ENCODE data around the gene RIC1.
"Not testable (repeated sequence)": the region's sequence is repeated elsewhere in the genome, so short reads cannot be mapped to it uniquely, and the experiment has no call there.

The RIC1 gene

DNA sequence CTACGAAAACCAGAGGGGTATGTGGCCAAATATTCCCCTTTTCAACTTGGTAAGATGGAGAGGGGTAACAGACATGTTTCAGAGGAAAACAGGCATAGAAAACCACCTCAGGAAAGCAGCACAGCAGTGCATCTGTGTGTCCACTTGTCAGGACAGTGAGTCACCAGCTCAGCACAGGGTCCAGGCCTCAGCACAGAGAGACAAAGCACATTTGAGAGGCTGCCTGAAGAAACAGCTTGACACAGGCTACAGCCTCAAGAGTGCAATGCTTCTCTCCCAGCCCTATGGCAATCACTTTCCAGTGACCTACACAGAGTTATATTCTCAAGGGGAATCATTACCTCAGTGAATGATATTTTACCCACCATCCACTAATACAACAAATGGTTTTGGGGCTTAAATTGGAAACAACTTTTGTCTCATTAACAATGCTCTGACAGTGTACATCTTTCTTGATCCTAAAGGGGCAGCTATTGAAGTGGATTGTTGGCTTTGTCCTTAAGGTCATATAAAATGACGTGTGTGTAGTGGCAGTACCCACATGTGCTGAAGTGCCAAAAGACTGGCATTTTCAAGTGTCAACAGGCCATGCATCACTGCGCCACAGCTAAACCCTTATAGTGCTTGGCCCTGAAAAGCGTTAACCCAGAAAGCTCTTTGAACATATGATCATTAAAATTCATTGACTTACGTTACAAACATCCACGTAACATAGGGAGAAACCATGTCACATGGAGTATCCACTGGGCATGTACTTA, 157.6 kb downstream of the RIC1 start:
- peak; percentile 19 for DNase-seq (ENCODE audit: low read depth)

DNA sequence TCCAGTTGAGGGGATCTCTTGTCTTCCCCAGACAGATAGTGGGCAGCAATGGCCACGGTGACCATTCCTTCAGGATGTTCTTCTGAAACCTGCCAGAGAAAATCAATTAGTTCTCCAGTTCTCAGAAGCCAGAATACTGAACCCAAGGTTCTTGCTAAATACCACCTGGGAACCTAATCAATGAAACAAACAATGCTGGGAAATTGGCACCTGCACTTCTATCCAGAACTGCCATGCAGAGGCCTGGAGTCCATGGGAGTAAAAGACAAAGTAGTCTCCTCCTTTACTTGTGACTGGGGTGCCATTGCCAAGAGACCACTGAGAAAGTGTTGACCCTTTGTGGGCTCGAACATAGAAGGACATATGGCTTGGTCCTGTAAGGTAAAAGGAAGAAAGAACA, 158.3 kb downstream of the RIC1 start:
- DNase-seq (ENCODE audit: low read depth): no peak

DNA sequence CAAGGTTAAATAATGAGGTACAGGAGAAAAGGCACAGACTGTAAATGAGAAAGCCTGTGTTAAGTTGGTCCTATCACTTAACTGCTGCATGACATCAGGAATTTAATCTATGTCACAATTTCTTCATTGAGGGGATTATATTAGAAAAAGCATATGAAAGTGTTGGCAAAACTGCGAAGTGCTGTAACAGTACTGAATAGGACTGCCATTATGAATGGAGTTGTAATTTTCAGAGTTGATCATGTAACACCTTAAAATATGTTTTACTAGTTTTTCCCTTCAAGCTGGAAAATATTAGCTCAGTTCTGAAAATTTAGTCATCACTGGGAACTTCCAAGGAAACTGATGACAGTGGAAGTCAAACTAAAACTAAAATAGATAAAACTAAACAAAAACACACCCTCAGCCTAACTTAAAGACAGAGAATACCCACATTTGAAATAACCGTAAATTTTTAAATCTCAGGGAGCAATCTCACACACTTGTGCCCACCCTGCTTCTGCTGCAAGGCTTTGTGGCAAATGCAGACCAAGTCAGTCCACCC, 158.9 kb downstream of the RIC1 start:
- DNase-seq (ENCODE audit: low read depth): no peak

DNA sequence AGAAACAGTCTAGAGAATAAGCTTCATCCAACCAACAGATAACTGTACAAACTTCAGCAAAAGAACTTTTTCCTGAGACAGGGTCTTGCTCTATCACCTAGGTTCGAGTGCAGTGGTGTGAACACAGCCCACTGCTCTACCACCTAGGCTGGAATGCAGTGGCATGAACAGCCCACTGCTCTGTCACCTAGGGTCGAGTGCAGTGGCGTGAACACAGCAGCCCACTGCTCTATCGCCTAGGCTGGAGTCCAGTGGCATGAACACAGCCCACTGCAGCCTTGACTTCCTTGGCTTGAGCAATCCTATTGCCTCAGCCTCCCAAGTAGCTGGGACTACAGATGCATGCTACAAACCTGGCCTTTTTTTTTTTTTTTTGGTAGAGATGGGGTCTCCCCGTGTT, 160.6 kb downstream of the RIC1 start:
- DNase-seq (ENCODE audit: low read depth): no peak

DNA sequence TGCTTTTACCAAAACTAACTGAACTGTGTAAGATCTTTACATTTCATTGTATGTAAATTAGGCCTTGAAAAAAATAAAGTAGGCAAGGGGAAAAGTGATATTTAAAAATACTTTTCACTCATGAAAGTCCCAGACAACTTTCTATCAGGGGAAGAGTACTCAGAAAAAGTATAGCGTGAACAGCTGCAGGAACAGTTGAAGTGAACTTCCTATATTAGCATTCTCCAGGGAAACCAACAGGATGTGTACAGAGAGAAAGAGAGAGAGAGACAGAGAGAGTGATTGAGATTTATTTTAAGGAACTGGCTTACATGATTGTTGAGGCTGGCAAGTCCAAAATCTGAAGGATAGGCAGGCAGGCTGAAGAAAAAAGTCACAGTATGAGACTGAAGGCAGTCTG, 162.0 kb downstream of the RIC1 start:
- no peak for DNase-seq (ENCODE audit: low read depth)

DNA sequence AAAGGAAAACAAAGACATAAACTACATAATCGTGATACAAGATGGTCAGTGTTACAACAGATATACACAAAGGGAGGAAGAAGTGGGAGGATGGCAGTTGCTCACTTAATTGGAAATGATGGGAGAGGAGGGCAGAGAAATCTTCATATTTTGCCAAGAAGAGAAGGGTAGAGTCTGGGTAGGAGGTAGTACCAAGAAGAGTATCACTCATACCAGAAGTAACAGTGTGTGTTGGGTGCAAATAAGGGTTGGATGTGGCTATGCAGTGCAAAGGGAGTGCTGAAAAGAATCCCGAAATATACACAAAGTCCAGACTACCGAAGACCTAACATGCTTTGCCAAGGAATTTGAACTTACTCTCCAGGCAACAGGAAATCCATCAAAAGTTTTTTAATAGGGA, 163.0 kb downstream of the RIC1 start:
- DNase-seq (ENCODE audit: low read depth): no peak

DNA sequence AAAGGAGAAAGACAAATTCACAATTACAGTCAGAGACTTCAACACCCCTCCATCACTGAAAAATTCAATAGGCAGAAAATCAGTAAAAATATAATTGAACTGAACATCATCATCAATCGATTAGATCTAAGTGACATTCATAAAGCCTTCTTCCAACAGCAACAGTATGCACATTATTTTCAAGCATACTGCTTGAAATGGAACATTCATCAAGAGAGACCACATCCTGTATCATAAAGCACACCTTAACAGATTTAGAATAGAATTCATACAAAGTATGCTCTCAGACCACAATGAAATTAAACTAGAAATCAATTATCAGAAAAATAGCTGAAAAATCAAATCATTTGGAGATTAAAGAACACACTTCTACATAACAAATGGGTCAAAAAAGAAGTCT, 164.9 kb downstream of the RIC1 start:
- no peak for DNase-seq (ENCODE audit: low read depth)

DNA sequence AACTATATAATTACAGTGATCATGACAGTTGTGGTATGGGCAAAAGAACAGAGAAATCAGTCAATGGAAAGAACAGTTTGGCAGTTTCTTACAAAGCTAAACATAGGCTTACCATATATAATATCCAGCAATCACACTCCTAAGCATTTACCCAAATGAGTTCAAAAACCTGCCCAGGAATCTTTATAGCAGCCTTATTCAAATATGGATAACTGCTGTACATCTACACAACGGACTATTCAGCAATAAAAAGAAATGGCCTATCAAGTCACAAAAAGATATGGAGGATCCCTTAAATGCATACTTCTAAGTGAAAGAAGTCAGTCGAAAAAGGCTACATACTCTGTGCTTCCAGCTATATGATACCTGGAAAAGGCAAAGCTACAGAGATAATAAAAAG, 167.4 kb downstream of the RIC1 start:
- no peak for DNase-seq (ENCODE audit: low read depth)

DNA sequence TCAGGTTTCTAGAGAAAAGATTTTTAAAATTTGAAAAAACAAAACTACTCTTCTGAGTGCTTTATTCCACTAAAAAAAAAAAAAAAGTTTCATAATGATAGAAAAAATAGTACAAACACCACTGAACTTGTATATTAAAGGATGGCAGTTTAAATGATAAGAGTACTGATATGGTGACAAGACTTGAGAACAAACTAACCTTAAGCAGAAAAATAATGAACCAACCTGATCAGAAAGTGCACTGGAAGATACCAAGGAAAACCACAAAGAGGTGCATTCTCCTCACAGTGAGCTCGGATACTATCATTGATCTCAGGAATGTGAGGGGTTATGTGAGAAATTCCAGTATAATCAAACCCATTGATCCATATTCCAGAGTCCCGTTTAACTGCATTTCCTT, 169.7 kb downstream of the RIC1 start:
- DNase-seq (ENCODE audit: low read depth): no peak

DNA sequence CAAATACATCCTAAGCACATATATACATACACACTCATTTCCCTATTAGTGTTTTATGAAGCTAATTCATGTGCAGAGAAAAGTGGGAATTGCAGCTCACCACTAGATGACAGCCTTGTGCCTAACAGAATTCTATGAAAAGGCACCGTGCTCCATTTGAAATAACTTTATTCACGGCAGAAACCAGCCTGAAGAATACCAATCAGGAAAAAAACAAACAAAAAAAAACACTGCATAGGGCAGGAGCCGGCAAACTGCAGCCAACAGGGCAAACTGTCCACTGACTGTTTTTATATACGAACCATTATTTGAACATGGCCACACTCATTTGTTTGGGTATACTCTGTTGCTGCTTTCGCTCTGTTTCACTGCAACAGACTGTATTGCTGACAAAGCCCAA, 170.4 kb downstream of the RIC1 start:
- DNase-seq (ENCODE audit: low read depth): peak; percentile 66

DNA sequence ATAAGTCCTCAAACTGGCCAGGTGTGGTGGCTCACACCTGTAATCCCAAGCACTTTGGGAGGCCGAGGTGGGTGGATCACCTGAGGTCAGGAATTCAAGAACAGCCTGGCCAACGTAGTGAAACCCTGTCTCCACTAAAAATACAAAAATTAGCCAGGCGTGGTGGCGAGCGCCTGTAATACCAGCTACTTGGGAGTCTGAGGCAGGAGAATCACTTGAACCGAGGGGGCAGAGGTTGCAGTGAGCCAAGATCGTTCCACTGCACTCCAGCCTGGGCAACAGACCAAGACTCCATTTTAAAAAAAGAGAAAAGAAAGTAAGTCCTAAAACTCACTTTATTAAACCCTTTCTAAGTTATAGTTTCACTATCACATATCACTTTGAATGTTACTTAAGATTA, 171.5 kb downstream of the RIC1 start:
- DNase-seq (ENCODE audit: low read depth): not testable (repeated sequence)

DNA sequence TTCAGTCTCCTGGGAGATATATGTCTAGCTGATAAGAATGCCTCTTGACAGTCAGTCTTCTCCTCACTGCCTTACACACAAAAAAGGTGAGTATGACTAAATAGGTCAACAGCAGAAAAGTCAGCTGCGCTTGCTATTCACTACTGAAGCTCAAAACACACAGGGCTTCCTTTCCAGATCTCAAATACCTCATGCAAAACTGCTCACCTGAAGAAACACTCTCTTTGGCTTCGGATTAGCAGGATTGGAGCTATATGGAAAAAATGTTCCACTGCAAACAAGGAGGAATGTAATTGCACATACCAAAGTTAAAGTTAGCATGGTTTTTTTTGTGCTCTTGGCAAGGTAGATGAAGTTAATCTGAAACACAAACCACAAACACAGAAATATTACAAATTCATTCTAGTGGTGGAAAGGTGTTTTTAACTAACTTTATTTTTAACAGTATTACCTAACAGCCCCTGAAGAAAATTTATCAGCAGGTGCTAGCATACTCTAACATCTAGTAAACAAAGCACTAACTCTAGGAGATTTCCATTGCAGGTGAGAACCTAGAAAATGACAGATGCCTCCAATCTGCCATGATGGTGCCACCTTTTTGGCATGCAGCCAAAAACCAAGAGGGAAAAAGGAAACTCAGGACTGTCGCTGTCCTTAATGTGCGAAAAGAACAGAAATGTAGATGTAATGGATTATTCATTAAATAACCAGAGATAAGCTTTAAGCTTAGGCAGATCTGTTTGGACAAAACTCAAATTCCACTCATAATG, 172.2 kb downstream of the RIC1 start:
- peak; percentile 24 for DNase-seq (ENCODE audit: low read depth)

DNA sequence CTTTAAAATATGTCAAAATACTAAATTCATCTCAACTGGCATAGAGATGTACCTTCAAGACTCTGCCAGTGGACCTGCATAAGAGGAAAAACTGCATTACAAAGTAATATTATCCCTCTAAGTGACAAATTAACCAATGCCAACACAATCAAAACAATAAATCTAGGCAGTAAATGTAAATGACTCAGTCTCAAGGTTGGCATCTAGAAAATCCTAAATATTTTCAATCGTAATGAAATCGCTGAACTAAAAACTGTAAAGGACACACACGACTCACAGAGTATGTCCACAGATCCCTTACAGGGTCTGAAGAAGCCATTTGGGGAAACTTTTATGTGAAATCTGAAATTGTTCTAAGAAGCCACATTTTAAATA, 172.8 kb downstream of the RIC1 start:
- DNase-seq (ENCODE audit: low read depth): no peak

DNA sequence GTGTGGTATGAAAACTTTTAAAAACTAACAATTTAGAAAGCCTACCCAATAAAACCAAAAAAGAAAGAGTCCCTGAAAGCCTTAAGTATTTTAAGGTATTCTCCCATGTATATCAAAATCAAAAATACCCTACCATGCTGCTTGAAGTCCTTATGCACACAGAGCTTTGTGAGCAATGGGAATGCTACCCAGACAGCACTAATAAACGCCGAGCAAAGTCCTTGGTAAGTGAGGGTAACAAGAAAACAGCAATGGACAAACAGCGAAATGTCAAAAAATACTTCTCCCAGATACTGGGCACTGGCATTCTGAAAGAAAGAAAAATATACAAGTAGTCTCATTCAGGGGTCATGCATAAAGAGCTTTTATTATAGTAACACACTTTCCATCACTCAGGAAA, 176.6 kb downstream of the RIC1 start:
- DNase-seq (ENCODE audit: low read depth): no peak

DNA sequence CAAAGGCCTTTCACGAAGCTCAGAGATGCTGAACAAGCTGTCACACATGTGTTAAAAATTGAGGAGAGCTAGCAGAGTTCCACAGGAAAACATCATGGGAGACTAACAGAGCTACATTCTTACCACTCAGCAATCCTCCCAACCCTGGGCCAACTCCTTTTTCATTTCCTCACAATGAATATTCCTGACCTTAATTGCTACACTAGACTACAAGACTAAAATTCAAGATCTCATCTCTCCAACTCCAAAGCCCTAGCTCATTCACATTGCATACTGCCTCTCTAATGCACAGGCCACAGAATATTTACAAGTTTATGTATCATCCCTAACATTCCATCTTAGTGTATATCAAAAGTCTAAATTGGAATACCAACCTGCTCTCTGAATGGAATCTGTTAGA, 182.8 kb downstream of the RIC1 start:
- no peak for DNase-seq (ENCODE audit: low read depth)

DNA sequence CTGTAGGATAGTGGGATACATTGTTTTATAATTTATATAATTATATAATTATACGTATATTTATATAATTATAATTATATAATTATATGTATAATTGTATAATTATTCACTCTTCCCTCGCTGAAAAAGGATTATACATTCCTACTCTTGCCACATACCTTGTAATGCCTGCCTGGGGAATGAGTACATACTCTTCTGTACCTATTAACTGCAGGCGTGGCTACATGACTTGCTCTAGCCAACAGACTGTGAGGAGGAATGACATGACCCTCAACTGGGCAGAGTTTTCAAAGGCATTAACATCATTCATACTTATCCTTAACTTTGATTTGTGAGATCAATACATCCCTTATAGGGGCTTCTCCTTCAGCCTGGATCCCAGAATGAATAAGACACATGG, 184.9 kb downstream of the RIC1 start:
- no peak for DNase-seq (ENCODE audit: low read depth)

DNA sequence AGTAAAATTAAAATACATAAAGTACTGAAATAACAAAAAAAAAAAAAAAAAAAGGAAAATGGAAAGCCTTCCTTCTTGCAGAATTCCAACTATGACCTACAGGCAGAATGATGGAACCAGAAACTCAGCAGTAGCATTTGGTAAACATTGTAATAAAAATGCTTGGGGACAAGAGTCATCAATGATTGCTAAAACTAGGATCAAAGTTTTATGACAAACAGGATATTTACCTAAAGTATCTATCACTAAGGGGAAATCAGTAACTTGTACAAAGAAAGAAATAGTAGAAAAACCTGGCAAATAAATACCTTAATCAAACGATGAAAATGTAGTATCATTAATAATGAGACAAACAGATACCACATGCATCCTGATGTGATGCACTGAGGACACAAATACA, 186.6 kb downstream of the RIC1 start:
- no peak for DNase-seq (ENCODE audit: low read depth)

DNA sequence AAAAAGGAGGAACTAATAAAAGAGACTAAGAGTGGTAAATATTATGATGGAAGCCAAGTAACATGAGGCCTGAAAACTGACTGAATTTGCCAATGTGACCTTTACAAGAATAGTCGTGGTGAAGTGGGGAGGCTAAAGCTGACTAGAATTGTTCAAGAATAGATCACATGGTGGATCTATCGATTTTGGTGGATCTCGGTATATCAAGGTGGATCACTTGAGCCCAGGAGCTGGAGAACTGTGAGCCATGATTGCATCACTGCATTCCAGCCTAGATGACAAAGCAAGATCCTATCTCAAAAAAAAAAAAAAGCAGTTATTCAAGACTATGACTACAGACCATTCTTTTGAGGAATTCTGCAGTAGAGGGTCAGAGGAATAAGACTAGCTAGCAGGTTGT, 189.0 kb downstream of the RIC1 start:
- DNase-seq (ENCODE audit: low read depth): peak; percentile 85

DNA sequence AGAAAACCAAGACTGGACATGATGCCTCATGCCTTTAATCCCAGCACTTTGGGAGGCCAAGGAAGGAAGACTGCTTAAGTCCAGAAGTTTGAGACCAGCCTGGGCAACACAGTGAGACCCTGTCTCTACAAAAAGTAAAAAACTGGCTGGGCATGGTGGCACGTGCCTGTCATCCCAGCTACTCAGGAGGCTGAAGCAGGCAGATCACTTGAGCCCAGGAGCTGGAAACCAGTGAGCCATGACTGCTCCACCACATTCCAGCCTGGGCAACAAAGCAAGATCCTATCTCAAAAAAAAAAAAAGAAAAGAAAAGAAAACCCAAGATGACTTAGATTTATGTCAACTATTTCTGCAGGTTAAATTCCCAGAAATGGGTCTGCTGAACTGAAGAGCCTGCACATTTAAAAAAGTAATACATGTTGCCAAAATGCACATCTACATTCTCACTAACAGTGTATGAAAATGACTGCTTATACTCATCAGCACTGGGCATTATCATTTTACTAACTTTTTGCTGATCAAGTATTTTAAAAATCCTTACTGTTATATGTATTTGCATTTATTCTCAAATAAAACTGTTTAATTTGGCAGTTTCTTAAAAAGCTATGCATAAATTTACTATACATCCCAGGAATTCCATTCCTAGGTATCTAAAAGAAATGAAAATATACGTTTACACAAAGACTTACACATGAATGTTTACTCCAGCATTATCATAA, 189.7 kb downstream of the RIC1 start:
- no peak for DNase-seq (ENCODE audit: low read depth)

DNA sequence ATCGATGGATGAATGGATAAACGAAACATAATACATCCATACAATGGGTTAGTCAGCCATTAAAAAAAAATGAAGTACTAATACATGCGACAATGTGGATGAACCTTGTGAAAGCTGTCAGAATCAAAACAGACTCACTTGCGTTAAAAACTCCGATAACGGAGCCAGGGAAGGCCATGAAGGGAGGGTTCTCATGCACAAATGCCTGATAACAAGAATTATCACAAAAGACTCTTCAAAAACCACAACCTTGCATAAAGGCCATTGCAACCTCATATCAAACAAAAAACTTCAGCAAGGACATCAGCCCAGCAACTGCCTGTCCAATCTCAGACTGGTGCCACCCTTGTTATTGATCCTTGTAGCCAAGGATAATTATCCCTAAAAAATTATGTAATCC, 190.3 kb downstream of the RIC1 start:
- DNase-seq (ENCODE audit: low read depth): no peak

DNA sequence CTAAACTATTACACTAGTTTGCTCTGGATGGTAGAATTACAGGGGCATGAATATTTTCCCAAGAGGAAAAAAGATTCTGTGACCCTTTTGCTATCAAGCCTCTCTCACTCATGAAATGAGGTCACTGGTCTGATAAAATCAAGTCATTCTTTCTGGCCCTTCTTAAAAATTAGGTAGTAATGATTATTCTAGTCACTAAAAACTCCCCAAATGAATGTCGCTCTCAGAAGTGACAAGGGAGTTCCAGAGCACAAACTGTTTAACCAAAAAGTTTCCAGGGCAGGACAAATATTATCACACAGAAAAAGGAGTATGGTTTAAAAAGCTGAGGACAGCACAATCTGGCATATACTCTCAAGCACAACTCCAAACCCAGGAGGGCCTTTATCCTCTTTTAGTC, 191.5 kb downstream of the RIC1 start:
- no peak for DNase-seq (ENCODE audit: low read depth)

DNA sequence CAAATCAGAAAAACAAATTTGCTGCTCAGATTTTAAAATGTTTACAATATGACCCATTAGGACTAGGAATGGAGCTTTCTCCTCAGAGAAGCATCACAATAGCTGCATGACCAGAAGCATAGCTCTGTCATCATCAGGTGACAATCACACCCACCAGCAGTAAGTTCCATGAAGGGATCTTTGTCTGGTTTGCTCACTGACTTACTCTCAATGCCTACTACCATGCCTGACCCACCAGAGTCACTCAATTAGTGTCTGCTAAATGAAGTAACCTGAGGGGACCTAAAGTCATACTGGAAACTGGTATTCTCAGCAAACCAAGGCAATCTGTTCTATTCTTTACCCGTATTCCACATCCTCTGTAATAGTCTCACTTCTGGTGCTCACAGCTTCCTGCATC, 196.3 kb downstream of the RIC1 start:
- no peak for DNase-seq (ENCODE audit: low read depth)
